ENCODE data around the gene PLGRKT.
"Not testable (repeated sequence)": the region's sequence is repeated elsewhere in the genome, so short reads cannot be mapped to it uniquely, and the experiment has no call there.

PLGRKT gene

GRCh38 chr9:5433328-5433727, 4.4 kb downstream of the PLGRKT start:
- not testable (repeated sequence) for DNase-seq (ENCODE audit: low read depth in 3 of 3, low spot score in 1 of 3)

GRCh38 chr9:5432890-5433289, 4.8 kb downstream of the PLGRKT start:
- DNase-seq (ENCODE audit: low read depth in 3 of 3, low spot score in 1 of 3): not testable (repeated sequence)

DNA sequence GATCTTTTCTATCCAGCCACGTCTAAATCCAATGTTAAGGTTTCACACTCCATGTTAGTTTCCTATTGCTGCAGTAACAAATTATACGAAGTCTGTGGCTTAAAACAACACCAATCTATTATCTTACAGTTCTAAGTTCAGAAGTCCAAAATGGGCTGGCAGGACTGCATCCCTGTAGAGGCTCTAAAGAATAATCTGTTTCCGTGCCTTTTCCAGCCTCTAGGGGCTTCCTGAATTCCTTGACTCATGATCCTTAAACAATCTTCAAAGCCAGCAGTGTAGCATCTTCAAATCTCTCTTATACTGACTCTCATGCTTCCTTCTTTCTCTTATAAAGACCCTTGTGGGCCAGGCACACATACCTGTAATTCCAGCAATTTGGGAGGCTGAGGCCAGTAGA, 6.8 kb downstream of the PLGRKT start:
- DNase-seq (ENCODE audit: low read depth in 3 of 3, low spot score in 1 of 3): no peak

DNA sequence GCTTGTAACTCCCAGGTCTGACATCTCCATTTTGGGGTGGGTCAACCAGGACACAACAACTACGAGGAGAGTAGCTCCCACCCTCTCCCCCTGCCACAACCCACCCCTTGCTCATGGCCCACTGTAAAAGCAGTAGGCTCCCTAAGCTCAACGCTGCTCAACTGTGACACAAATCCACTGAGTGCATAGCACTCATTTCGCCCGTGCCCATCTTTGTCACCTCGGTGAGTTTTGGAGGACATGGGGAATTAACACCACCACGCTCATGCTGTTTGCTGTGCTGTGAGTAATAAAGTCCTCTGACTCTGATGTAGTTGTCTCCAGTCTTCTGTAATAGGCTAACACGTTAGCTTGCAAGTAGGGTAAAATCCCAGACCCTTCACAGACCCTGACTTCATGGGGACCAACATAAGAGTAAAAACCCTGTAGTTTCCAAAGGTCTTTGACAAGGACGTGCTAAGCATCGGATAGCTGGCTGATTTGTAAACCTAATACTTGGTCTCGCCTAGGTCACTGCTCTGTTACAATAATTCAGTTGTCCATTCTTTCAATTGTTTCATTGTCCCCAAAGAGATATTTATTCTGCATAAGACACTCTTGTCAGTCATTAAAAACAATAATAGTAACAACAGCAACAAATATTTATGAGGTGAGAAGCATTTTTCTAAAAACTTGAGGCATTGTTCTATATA, 7.7 kb downstream of the PLGRKT start:
- no peak for DNase-seq (ENCODE audit: low read depth in 3 of 3, low spot score in 1 of 3)

- DNase-seq (ENCODE audit: low read depth in 3 of 3, low spot score in 1 of 3): no peak
Measured at GRCh38 chr9:5428794-5429528, 8.8 kb downstream of the PLGRKT start.

DNA sequence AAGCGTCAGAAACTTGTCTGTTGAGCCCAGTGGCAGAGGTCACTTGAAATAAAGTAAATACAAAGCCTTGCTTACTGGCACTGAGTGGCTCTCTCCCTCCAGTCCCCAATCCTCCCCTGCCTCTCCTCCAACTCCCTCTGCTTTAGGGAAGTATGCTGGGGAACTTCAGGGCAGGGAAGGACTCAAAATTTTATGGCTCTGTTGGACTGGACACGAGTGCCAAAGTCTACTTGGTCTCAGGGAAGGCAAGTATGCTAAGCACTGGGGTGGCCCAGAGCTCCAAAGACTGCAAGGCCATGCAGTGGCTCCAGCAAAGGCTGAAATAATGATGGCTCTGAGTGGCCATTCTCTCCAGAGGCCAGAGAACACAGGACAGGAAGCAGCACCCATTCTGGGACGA, 9.6 kb downstream of the PLGRKT start:
- DNase-seq (ENCODE audit: low read depth in 3 of 3, low spot score in 1 of 3): no peak

- DNase-seq (ENCODE audit: low read depth in 3 of 3, low spot score in 1 of 3): no peak
Measured at GRCh38 chr9:5427005-5427404, 10.7 kb downstream of the PLGRKT start.

- no peak for DNase-seq (ENCODE audit: low read depth in 3 of 3, low spot score in 1 of 3)
Measured at GRCh38 chr9:5425006-5425628, 12.6 kb downstream of the PLGRKT start.

DNA sequence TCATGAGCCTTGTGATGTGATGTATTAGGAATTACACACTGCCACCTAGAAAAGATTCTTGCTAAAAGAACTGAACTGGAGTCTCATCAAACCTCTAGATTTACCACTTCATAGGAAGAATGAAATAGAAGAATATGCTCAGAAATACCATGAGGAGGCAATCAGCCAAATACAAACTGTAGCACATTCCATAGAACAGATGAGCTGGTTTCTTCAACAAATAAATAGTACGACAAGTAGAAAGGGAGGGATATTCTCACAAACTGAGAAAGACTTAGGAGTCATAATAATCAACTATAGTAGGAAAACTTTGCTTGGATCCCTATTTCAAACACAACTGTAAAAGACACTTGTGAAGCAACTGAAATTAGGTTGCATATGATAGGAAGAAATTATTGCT, 15.4 kb downstream of the PLGRKT start:
- no peak for DNase-seq (ENCODE audit: low read depth in 3 of 3, low spot score in 1 of 3)

- no peak for DNase-seq (ENCODE audit: low read depth in 3 of 3, low spot score in 1 of 3)
Measured at GRCh38 chr9:5421163-5421562, 16.6 kb downstream of the PLGRKT start.

DNA sequence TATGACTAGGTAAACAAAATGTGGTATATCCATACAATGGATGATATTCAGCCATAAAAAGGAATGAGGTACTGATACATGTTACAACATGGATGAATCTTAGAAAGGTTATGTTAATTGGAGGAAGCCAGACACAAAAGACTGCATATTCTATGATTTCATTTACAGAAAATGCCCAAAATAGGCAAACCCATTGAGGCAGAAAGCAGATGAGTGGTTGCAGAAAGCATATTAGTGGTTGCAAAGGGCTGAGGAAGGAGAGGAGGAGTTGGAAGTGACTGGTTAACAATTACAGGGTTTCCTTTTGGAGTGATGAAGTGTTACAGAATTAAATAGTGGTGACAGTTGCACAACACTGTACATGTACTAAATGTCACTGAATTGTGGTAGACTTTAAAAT, 17.7 kb downstream of the PLGRKT start:
- DNase-seq (ENCODE audit: low read depth in 3 of 3, low spot score in 1 of 3): no peak

- DNase-seq (ENCODE audit: low read depth in 3 of 3, low spot score in 1 of 3): no peak
Measured at GRCh38 chr9:5418481-5418880, 19.2 kb downstream of the PLGRKT start.

- DNase-seq (ENCODE audit: low read depth in 3 of 3, low spot score in 1 of 3): no peak
Measured at GRCh38 chr9:5416953-5417352, 20.8 kb downstream of the PLGRKT start.

DNA sequence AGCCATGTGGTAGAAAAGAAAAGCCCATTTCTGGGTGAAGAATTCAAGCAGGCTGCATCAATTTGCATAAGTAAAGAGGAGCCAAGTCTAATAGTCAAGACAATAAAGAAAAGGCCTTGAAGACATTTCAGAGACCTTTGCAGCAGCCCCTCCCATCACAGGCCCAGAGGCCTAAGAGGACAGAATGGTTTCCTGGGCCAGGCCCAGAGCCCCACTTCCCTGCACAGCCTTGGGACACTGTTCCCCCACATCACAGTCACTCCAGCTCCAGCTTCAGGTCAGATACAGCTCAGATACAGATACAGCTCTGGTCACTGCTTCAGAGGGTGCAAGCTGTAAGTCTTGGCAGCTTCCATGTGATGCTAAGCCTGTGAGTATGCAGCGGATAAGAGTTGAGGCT, 29.1 kb downstream of the PLGRKT start:
- no peak for DNase-seq (ENCODE audit: low read depth in 3 of 3, low spot score in 1 of 3)

GRCh38 chr9:5402217-5402616, 35.5 kb downstream of the PLGRKT start:
- DNase-seq (ENCODE audit: low read depth in 3 of 3, low spot score in 1 of 3): no peak

DNA sequence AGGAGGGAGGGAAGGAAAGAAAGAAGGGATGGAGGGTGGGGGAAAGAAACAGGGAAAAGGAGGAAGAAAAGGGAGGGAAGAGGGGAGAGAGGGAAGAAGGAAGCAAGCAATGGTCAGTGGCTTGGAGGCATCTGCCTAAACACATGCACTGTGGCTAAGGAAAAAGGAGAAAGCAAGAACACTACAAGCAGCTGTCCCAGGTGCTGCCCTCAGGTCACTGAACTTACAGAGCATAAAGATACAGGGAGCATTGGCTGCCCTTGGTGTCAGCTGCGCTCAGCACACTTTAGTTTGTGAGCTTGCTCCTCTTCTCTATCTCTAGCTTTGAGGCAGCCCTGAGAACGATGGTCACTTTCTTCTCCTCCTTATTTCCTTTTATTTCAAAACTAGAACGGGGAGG, 40.2 kb downstream of the PLGRKT start:
- DNase-seq (ENCODE audit: low read depth in 3 of 3, low spot score in 1 of 3): not testable (repeated sequence)

DNA sequence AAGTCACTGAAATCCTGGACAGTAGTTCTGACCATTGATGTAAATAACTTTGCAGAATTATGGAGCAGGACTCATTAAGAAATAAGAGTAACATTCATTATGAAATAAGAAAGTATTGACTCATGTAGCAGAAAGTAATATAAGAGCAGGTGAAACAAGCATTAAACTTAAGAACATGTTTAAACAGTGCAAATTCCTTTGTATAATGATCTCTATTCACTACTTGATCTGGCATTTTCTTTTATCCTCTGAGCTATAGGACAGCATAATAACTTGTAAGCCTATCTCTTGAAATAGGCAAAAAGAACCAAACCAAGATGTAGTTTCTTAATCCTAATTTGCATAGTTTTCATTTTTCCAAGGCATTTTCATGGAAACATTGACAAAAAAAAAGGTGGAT, 42.3 kb downstream of the PLGRKT start:
- DNase-seq (ENCODE audit: low read depth in 3 of 3, low spot score in 1 of 3): no peak

DNA sequence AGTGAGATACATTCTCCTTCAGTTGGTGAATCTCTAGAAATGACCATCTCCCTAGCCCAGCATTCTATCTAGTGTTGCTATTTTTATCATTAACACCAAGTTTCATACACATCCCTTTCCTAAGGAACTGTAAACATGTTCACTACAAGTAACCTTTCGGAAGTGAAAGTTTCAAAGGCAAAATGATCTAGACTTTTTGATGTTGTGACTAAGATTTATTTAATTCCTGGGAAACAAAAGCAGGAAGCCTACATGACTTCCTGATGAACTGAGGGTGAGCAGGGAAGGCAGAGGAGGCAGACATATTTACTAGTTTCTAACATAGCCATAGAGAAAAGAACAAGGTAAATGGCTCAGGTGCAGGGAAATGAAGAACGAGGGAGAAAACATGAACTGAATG, 43.7 kb downstream of the PLGRKT start:
- not testable (repeated sequence) for DNase-seq (ENCODE audit: low read depth in 3 of 3, low spot score in 1 of 3)

DNA sequence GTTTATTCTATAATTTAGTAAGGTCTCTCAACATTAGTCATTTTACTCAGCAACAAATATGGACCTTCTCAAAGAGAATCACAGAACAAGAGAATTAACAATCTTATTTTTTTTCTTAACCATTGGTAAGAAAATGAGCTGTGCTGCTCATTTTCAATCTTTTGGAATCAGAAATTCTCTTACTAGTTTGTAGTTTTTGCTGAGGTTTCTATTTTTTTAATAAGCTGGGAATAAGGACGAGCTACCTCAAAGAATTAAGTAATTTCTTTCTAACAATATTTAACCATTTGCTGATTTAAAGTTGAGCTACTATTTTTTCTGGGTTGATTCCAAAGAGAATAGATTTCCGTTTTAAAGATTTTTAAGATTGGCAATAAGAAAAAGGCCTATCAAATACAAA, 44.2 kb downstream of the PLGRKT start:
- DNase-seq (ENCODE audit: low read depth in 3 of 3, low spot score in 1 of 3): no peak

DNA sequence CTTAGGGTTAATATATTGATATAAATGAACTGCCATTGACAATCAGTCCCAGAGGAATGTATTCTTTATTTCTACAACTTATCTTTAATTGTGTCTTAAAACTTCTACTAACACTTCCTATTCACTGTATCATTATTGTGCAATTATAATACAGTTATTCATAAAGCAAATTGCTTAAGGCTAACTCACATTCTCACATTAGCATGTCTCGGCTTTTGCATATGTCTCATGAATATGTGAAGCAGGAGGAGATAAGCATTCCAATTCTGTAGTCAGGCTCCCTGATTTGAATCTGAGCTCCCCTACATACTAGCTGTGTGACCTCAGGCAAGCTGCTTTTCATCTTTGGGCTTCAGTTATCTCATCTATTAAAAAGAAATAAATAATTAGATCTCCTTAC, 45.4 kb downstream of the PLGRKT start:
- DNase-seq (ENCODE audit: low read depth in 3 of 3, low spot score in 1 of 3): no peak

DNA sequence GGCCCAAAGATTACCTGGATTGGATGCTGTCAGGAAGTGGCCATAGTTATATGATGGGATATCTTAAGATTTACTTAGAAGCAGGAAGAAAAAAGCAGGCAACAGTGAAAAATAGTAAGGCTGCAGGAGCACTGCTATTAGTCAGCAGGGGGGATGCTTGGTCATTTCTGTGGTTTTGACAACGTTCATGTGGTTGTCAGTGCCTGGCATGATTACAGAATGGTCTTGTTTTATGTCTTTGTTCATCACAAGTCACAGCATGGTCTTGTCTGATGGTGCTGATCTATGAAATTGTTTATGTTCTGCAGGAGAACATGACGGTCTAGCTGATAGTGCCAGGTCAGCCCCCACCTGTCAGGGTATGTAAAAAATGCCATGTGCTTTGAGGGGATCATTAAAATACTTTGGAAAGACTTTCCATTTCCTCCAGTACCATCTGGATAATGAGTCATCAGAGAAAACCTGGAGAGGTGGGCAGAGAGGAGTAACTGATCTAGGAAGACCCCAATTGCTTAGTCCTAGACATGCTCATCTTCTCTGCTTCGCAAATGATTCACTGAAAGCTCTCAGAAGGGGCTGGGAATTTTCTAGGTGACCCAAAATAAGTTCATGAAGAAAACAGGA, 48.5 kb downstream of the PLGRKT start:
- no peak for DNase-seq (ENCODE audit: low read depth in 3 of 3, low spot score in 1 of 3)
